NK-92 (cell line): Measurements from ENCODE around the gene PABPC5.

Experiments
- DNase-seq: peaks from one replicate; lab custom pipeline; 2025; ENCODE audit not compliant: unreplicated experiment; lab: John Stamatoyannopoulos, UW

Gene PABPC5

GRCh38 chrX:91434351-91435168 is at the start of gene PABPC5:
Gene PABPC5, plus strand, starts transcription at chrX:91434839. Its CDS starts 739 bp downstream, at chrX:91435578.
- DNase-seq, result no peak

GRCh38 chrX:91389026-91389425 is 45.6 kb upstream of the PABPC5 start:
- no peak for DNase-seq

GRCh38 chrX:91414713-91415112 is 19.9 kb upstream of the PABPC5 start:
- no peak for DNase-seq

GRCh38 chrX:91435395-91435794 is 756 bp downstream of the PABPC5 start:
- no peak for DNase-seq
